CD14-positive monocyte (primary cell): ENCODE measurements around the gene RASAL2. TPM values are rescaled to one million over a fixed set of nuclear protein-coding genes. Genes with fewer than 3 reads are reported as not detected.

Source experiments
- DNase-seq, 3 donors: peaks; one replicate each; pipeline ENCODE4 v3.0.0-alpha.2; 2011 to 2022
- H2AFZ ChIP-seq: 2 replicates; pipeline ENCODE4 v1.6.0; 2012; ENCODE audit warnings: mild to moderate bottlenecking, low read depth, low read length, inconsistent platforms; ENCODE audit not compliant: insufficient read depth, poor library complexity, severe bottlenecking
- H3K27ac ChIP-seq, 2 donors: 1 replicate in 1 of 2; 2 replicates in 1 of 2; pipeline ENCODE4 v1.5.1; 2012 to 2013; ENCODE audit warnings: low read length in 2 of 2, control low read depth in 1 of 2, inconsistent platforms in 1 of 2, low read depth in 1 of 2, mild to moderate bottlenecking in 1 of 2
- H3K27me3 ChIP-seq, 2 donors: one replicate each; pipeline versions ENCODE4 v1.6.0 to v1.6.1; 2011 to 2013; ENCODE audit warnings: low read length in 2 of 2; ENCODE audit not compliant: control insufficient read depth in 2 of 2, insufficient read depth in 2 of 2
- H3K36me3 ChIP-seq, 2 donors: replicated peaks in 1 of 2; 1 replicate in 1 of 2; 2 replicates in 1 of 2; pipeline versions ENCODE4 v1.5.1 to v1.6.1; 2012 to 2013; ENCODE audit warnings: low read length in 2 of 2, control low read depth in 1 of 2, inconsistent platforms in 1 of 2, mild to moderate bottlenecking in 1 of 2; ENCODE audit not compliant: insufficient read depth in 2 of 2, control insufficient read depth in 1 of 2
- H3K4me1 ChIP-seq, 2 donors: 1 replicate in 1 of 2; 2 replicates in 1 of 2; pipeline versions ENCODE4 v1.5.1 to v1.6.1; 2012 to 2013; ENCODE audit warnings: low read length in 2 of 2, control low read depth in 1 of 2, inconsistent platforms in 1 of 2, mild to moderate bottlenecking in 1 of 2, moderate library complexity in 1 of 2; ENCODE audit not compliant: insufficient read depth in 2 of 2, control insufficient read depth in 1 of 2
- H3K4me2 ChIP-seq: replicated peaks from 2 replicates; pipeline ENCODE3; 2012; ENCODE audit warnings: low read length, moderate library complexity, mild to moderate bottlenecking; ENCODE audit not compliant: poor library complexity, severe bottlenecking; ENCODE audit errors: extremely low read depth
- H3K4me3 ChIP-seq, 3 experiments: fragments of 200-600 bp in 1 of 3; sonication (generic) in 1 of 3; replicated peaks in 1 of 3; 1 replicate in 2 of 3; 2 replicates in 1 of 3; pipeline ENCODE4 v1.5.1; 2011 to 2013; ENCODE audit warnings: low read length in 3 of 3, mild to moderate bottlenecking in 3 of 3, control low read depth in 2 of 3, low read depth in 2 of 3, inconsistent platforms in 1 of 3, moderate library complexity in 1 of 3
- H3K79me2 ChIP-seq: 2 replicates; pipeline ENCODE4 v1.6.0; 2012; ENCODE audit warnings: mild to moderate bottlenecking, control low read depth, inconsistent platforms, low read length, moderate library complexity; ENCODE audit not compliant: insufficient read depth
- H3K9ac ChIP-seq: 2 replicates; pipeline ENCODE4 v1.6.0; 2017; ENCODE audit warnings: low read length, mild to moderate bottlenecking; ENCODE audit not compliant: insufficient read depth, poor library complexity, severe bottlenecking
- H3K9me3 ChIP-seq, 2 donors: replicated peaks in 1 of 2; 1 replicate in 1 of 2; 2 replicates in 1 of 2; pipeline versions ENCODE4 v1.5.1 to v1.6.1; 2012 to 2013; ENCODE audit warnings: low read length in 2 of 2, control low read depth in 1 of 2; ENCODE audit not compliant: control insufficient read depth in 1 of 2, insufficient read depth in 1 of 2
- H4K20me1 ChIP-seq: 2 replicates; pipeline ENCODE4 v1.6.0; 2012; ENCODE audit warnings: mild to moderate bottlenecking, low read length, control low read depth, moderate library complexity; ENCODE audit not compliant: insufficient read depth
- H3K27ac Mint-ChIP-seq, 7 donors: one replicate each; pipeline ENCODE4 v1.8.0; 2020; ENCODE audit warnings: mild to moderate bottlenecking in 7 of 7, mixed read lengths in 7 of 7, moderate library complexity in 6 of 7, inconsistent platforms in 2 of 7
- H3K27me3 Mint-ChIP-seq, 3 donors: one replicate each; pipeline ENCODE4 v1.8.0; 2021 to 2022; ENCODE audit warnings: low read depth in 3 of 3, mild to moderate bottlenecking in 3 of 3, mixed read lengths in 3 of 3, moderate library complexity in 3 of 3, inconsistent platforms in 1 of 3
- H3K36me3 Mint-ChIP-seq, 2 donors: one replicate each; pipeline ENCODE4 v1.8.0; 2020; ENCODE audit warnings: mixed read lengths in 2 of 2, inconsistent platforms in 1 of 2, mild to moderate bottlenecking in 1 of 2
- H3K4me1 Mint-ChIP-seq: one replicate; pipeline ENCODE4 v1.8.0; 2020; ENCODE audit warnings: mild to moderate bottlenecking, mixed read lengths
- H3K4me3 Mint-ChIP-seq, 2 donors: one replicate each; pipeline ENCODE4 v1.8.0; 2020; ENCODE audit warnings: mild to moderate bottlenecking in 2 of 2, mixed read lengths in 2 of 2, moderate library complexity in 1 of 2
- H3K9me3 Mint-ChIP-seq, 7 donors: one replicate each; pipeline ENCODE4 v1.8.0; 2020 to 2022; ENCODE audit warnings: mixed read lengths in 7 of 7, mild to moderate bottlenecking in 6 of 7, moderate library complexity in 6 of 7, inconsistent platforms in 2 of 7
- WGBS: methylation state at CpG from one replicate; pipeline ENCODE4 v1.1.5; 2013; ENCODE audit warnings: missing lambda C conversion rate; ENCODE audit not compliant: insufficient coverage; 5-methylcytosine and 5-hydroxymethylcytosine counted together
- intact Hi-C, 2 donors: fragments of 100-400 bp; cut with micrococcal nuclease; formaldehyde crosslinking; loops; one replicate each; pipeline versions ENCODE4 v1.15.0 to v1.15.1; 2023
- polyA plus RNA-seq, 3 donors: library from polyadenylated mRNA; depleted of rRNA in 1 of 3; unstranded in 2 of 3; stranded (reverse) in 1 of 3; fragments of 300-500 nt in 2 of 3; fragments of >200 nt in 1 of 3; fragmentation: Illumina TruSeq in 2 of 3; gene quantifications; 1 replicate in 2 of 3; 2 replicates in 1 of 3; pipeline ENCODE4 v1.2.3, GENCODE V29; 2012 to 2021
- TF ChIP-seq, protein P1 (sequence below): fragments of 200-600 bp; IDR thresholded peaks from one replicate; pipeline ENCODE4 v1.8.0; 2022; ENCODE audit warnings: antibody characterized with exemption, mild to moderate bottlenecking

The RASAL2 gene
- polyA plus RNA-seq, 3 donors = 0.15 to 1.00 (median 0.63) TPM

DNA sequence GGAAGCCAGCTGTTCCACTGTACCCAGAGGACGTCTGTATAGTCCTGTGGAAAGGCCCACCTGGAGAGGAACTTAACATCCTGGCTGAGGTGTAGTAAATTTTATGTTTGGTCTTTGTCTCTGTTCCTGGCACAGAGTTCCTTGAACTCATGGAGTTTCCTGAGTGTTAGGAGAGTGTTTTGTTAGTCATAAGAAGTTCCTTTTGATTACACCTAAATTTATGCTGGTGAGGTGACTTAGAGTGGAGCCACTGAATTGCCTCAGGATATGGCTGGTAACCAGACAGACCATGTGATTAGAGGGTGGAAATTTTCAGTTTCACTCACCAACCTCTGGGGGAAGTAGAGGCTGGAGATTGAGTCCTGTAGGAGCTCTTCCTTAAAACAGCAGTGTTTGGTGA is 57.9 kb downstream of the RASAL2 start:
- no peaks in the 10 kb centered on the region for H3K36me3 Mint-ChIP-seq
- H3K9ac ChIP-seq = no peak overlapping the region
- H3K9me3 ChIP-seq = no peaks in the 10 kb centered on the region
- H4K20me1 ChIP-seq = no peaks in the 10 kb centered on the region
- H3K27me3 Mint-ChIP-seq = peaks cover 0 to 2% (median 1%) of the 10 kb centered on the region in 3 donors
- H3K4me1 Mint-ChIP-seq = no peaks in the 10 kb centered on the region
- no peak for DNase-seq
- H3K27ac Mint-ChIP-seq = no peak overlapping the region
- no peak overlapping the region for H3K4me2 ChIP-seq
- TF ChIP-seq, protein P1, sequence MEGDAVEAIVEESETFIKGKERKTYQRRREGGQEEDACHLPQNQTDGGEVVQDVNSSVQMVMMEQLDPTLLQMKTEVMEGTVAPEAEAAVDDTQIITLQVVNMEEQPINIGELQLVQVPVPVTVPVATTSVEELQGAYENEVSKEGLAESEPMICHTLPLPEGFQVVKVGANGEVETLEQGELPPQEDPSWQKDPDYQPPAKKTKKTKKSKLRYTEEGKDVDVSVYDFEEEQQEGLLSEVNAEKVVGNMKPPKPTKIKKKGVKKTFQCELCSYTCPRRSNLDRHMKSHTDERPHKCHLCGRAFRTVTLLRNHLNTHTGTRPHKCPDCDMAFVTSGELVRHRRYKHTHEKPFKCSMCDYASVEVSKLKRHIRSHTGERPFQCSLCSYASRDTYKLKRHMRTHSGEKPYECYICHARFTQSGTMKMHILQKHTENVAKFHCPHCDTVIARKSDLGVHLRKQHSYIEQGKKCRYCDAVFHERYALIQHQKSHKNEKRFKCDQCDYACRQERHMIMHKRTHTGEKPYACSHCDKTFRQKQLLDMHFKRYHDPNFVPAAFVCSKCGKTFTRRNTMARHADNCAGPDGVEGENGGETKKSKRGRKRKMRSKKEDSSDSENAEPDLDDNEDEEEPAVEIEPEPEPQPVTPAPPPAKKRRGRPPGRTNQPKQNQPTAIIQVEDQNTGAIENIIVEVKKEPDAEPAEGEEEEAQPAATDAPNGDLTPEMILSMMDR = no peak
- H3K27me3 ChIP-seq = no peaks in the 10 kb centered on the region
- H3K4me3 Mint-ChIP-seq = no peak overlapping the region
- H3K36me3 ChIP-seq = no peaks in the 10 kb centered on the region
- no peaks in the 10 kb centered on the region for H3K79me2 ChIP-seq
- no peak overlapping the region for H3K27ac ChIP-seq
- no peak overlapping the region for H3K4me3 ChIP-seq
- H2AFZ ChIP-seq = no peak overlapping the region
- H3K4me1 ChIP-seq = no peaks in the 10 kb centered on the region
- 43% methylated on average over 1 of the region's 1 CpG for WGBS
- peaks cover 0 to 5% (median 0%) of the 10 kb centered on the region in 7 donors for H3K9me3 Mint-ChIP-seq
- intact Hi-C loops = no loop called here

DNA sequence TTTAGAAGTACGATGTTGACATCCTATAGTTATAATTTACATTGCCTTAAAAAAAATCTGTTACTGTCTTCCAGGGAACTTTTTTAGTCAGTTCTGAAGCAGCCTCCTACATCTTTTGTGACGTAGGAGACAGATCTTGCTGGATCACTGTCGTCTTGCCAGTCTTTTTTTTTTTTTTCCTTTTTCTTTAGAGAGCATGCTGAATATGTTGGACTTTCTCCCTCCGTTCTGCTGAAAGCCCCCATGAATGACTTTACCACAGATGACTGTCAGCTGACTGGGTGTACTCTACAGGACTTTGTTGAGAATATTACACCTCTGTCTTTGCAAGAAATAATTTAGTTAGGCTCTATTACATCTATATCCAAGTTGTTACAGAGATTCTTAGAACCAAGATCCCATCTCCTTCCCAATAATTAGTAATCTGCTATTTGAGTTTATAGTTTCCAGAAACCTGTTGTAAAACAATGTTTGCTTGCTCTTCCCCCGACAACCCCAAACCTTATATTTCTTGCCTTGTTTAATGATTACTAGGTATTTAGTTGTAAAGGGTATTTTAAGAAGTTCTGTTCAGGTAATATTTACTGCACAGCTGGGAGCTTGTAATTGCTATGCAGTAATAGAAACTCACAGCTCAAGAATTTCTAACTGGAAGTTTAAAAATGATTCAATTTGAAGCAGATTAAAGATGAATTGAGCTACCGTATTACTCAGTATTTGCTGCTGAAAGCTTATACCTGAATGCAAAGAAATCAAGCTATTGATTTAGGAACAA is 61.8 kb downstream of the RASAL2 start:
- intact Hi-C loops = no loop called here
- no CpG with 5 or more reads among the region's 6 CpGs for WGBS
- no peaks in the 10 kb centered on the region for H3K9me3 ChIP-seq
- no peaks in the 10 kb centered on the region for H3K27me3 ChIP-seq
- no peaks in the 10 kb centered on the region for H3K79me2 ChIP-seq
- H3K27ac ChIP-seq = no peak overlapping the region
- H4K20me1 ChIP-seq = no peaks in the 10 kb centered on the region
- Mint-ChIP-seq H3K36me3 (no peaks in the 10 kb centered on the region), H3K4me3 (no peak overlapping the region), H3K27ac (no peak overlapping the region), H3K27me3 (no peaks in the 10 kb centered on the region), H3K9me3 (peaks cover 0 to 8% (median 0%) of the 10 kb centered on the region in 7 donors), H3K4me1 (no peaks in the 10 kb centered on the region)
- no peaks in the 10 kb centered on the region for H3K36me3 ChIP-seq
- no peak overlapping the region for H3K4me2 ChIP-seq
- no peaks in the 10 kb centered on the region for H3K4me1 ChIP-seq
- no peak overlapping the region for H3K4me3 ChIP-seq
- no peak overlapping the region for H2AFZ ChIP-seq
- TF ChIP-seq, protein P1 = no peak
- H3K9ac ChIP-seq = no peak overlapping the region
- DNase-seq = no peak
